HUES48 (cell line): ENCODE data around the gene GNB1L.
"Not testable (repeated sequence)": the region's sequence is repeated elsewhere in the genome, so short reads cannot be mapped to it uniquely, and the experiment has no call there.

Experiments used
- H3K27ac ChIP-seq: one replicate; pipeline ENCODE4 v1.7.0; 2013; ENCODE audit warnings: low read depth, low read length, inconsistent platforms
- H3K27me3 ChIP-seq: 2 replicates; pipeline ENCODE4 v1.6.1; 2013; ENCODE audit warnings: mild to moderate bottlenecking, low read length; ENCODE audit not compliant: control insufficient read depth, insufficient read depth
- H3K36me3 ChIP-seq: 2 replicates; pipeline ENCODE4 v1.6.1; 2013; ENCODE audit warnings: low read length; ENCODE audit not compliant: control insufficient read depth, insufficient read depth
- H3K4me1 ChIP-seq: 2 replicates; pipeline ENCODE4 v1.6.1; 2013; ENCODE audit warnings: mild to moderate bottlenecking, low read length; ENCODE audit not compliant: control insufficient read depth, insufficient read depth
- H3K4me3 ChIP-seq: 2 replicates; pipeline ENCODE4 v1.5.1; 2013; ENCODE audit warnings: mild to moderate bottlenecking, low read depth, low read length
- H3K9ac ChIP-seq: 2 replicates; pipeline ENCODE4 v1.6.1; 2013; ENCODE audit warnings: mild to moderate bottlenecking, low read depth, low read length, moderate library complexity
- H3K9me3 ChIP-seq: 2 replicates; pipeline ENCODE4 v1.6.1; 2013; ENCODE audit warnings: low read length; ENCODE audit not compliant: control insufficient read depth, insufficient read depth

The GNB1L gene

GRCh38 chr22:19887256-19887985 lies 32.7 kb upstream of the GNB1L start:
- Histone ChIP-seq H3K4me1 (peaks cover 23% of the 10 kb centered on the region), H3K27ac (no peak overlapping the region), H3K36me3 (no peaks in the 10 kb centered on the region), H3K4me3 (no peak overlapping the region), H3K9ac (no peak overlapping the region), H3K27me3 (no peaks in the 10 kb centered on the region; the same call in 1 of the 2 replicates), H3K9me3 (no peaks in the 10 kb centered on the region)

GRCh38 chr22:19886605-19887255 lies 32.1 kb upstream of the GNB1L start:
- Histone ChIP-seq H3K9me3 (no peaks in the 10 kb centered on the region), H3K27me3 (no peaks in the 10 kb centered on the region), H3K4me1 (peaks cover 23% of the 10 kb centered on the region), H3K9ac (no peak overlapping the region), H3K27ac (no peak overlapping the region), H3K36me3 (no peaks in the 10 kb centered on the region), H3K4me3 (no peak overlapping the region)

GRCh38 chr22:19885841-19886592 lies 31.3 kb upstream of the GNB1L start:
- no peak overlapping the region for H3K9ac ChIP-seq
- H3K27ac ChIP-seq, result no peak overlapping the region
- H3K27me3 ChIP-seq, result no peaks in the 10 kb centered on the region
- peaks cover 21% of the 10 kb centered on the region for H3K4me1 ChIP-seq
- no peaks in the 10 kb centered on the region for H3K9me3 ChIP-seq
- no peak overlapping the region for H3K4me3 ChIP-seq
- no peaks in the 10 kb centered on the region for H3K36me3 ChIP-seq

GRCh38 chr22:19884954-19885751 lies 30.5 kb upstream of the GNB1L start:
- Histone ChIP-seq H3K9me3 (no peaks in the 10 kb centered on the region), H3K27me3 (no peaks in the 10 kb centered on the region), H3K36me3 (no peaks in the 10 kb centered on the region), H3K4me3 (no peak overlapping the region), H3K9ac (no peak overlapping the region), H3K4me1 (peaks cover 27% of the 10 kb centered on the region), H3K27ac (no peak overlapping the region)

GRCh38 chr22:19884161-19884953 lies 29.7 kb upstream of the GNB1L start:
- Histone ChIP-seq H3K4me1 (peaks cover 26% of the 10 kb centered on the region), H3K9ac (no peak overlapping the region), H3K27me3 (no peaks in the 10 kb centered on the region), H3K4me3 (no peak overlapping the region), H3K9me3 (no peaks in the 10 kb centered on the region), H3K27ac (no peak overlapping the region), H3K36me3 (no peaks in the 10 kb centered on the region)

GRCh38 chr22:19883446-19883845 lies 28.8 kb upstream of the GNB1L start:
- H3K4me1 ChIP-seq, result peaks cover 30% of the 10 kb centered on the region
- H3K27ac ChIP-seq, H3K4me3 ChIP-seq, H3K36me3 ChIP-seq, H3K27me3 ChIP-seq, H3K9me3 ChIP-seq, H3K9ac ChIP-seq: not testable (repeated sequence)

- Histone ChIP-seq H3K27ac (peak overlapping the region; percentile 99), H3K27me3 (no peaks in the 10 kb centered on the region), H3K9me3 (no peaks in the 10 kb centered on the region), H3K4me1 (peaks cover 30% of the 10 kb centered on the region), H3K4me3 (no peak overlapping the region), H3K9ac (peak overlapping the region; percentile 84), H3K36me3 (no peaks in the 10 kb centered on the region)
These were observed 28.0 kb upstream of the GNB1L start for GRCh38 chr22:19882446-19883381.

GRCh38 chr22:19880786-19881569 lies 26.3 kb upstream of the GNB1L start:
- H3K4me1 ChIP-seq, result peaks cover 30% of the 10 kb centered on the region

More at GRCh38 chr22:19880786-19881569, 26.3 kb upstream of the GNB1L start:
- Histone ChIP-seq H3K27ac (peak overlapping the region; percentile 99), H3K9ac (peak overlapping the region; percentile 84), H3K27me3 (no peaks in the 10 kb centered on the region), H3K4me3 (peak overlapping the region; percentile 34; the same call in 1 of the 2 replicates), H3K36me3 (no peaks in the 10 kb centered on the region), H3K9me3 (no peaks in the 10 kb centered on the region)
